ENCODE results near the gene EEF1AKMT4.

EEF1AKMT4 gene

GRCh38 chr3:184291738-184292445, 42.4 kb downstream of the EEF1AKMT4 start:
- DNase-seq (ENCODE audit: low read depth, low spot score): no peak
- no peak overlapping the region for H3K27ac ChIP-seq

DNA sequence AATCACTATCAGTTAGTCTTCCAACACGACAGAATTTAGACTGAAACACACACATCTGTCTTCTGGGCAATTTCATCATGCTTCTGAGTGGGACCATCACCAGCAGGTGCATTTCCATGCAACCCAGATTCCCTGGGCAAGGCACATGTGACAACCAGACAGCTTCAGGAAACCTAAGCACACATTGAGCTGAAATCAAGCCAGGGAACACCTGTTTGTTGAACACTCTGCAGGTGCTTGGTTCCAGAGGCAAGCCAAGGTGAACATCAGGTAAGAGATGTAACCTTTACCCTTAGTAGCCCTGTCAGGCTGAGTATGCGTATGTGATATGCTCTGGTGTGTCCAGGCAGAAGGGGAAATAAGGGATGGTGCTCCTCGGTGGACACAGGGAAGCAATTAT, 46.3 kb downstream of the EEF1AKMT4 start:
- no peak overlapping the region for H3K27ac ChIP-seq

GRCh38 chr3:184296616-184297015, 47.1 kb downstream of the EEF1AKMT4 start:
- H3K27ac ChIP-seq: no peak overlapping the region
- no peak for DNase-seq (ENCODE audit: low read depth, low spot score)

More for the DNA sequence above, 46.3 kb downstream of the EEF1AKMT4 start:
- no peak for DNase-seq (ENCODE audit: low read depth, low spot score)

DNA sequence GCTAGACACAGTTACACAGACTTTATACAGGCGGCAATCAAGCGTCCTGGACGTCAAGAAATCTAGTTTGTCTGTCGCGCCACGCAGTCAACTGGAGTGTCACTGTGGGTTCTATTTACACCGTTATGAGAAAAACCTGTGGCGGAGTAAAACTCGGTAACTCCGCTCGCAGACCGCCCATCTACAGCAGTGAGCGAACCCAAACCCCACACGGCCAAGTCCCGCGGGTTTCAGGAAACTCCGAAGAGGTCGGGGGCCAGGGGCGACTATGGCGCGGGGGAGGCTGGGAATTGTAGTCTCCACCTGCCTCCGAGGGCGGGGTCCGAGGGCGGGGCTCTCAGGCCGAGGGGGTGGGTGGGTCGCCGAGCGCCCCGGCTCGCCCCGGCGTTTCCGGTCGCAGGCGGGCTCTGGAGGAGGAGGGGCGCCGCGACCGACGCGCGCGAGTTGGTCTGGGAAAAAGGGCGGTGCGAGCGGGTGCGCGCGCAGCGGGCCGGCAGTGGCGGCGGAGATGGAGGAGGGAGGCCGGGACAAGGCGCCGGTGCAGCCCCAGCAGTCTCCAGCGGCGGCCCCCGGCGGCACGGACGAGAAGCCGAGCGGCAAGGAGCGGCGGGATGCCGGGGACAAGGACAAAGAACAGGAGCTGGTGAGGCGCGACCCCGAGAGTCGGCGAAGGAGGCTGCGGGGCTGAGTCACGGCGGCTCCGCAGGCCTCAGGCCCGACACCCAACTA, 49.5 kb downstream of the EEF1AKMT4 start, which contains the start of gene PSMD2:
PSMD2 (plus strand) TSS at position 483 of the 729 bp plus-strand sequence; CDS start at position 509, 26 bp downstream.
- DNase-seq (ENCODE audit: low read depth, low spot score): peak; percentile 70
- H3K27ac ChIP-seq: peak within 1 kb of the TSS; percentile 95

GRCh38 chr3:184299488-184300377, 50.3 kb downstream of the EEF1AKMT4 start:
- H3K27ac ChIP-seq: peak overlapping the region; percentile 95
- no peak for DNase-seq (ENCODE audit: low read depth, low spot score)

DNA sequence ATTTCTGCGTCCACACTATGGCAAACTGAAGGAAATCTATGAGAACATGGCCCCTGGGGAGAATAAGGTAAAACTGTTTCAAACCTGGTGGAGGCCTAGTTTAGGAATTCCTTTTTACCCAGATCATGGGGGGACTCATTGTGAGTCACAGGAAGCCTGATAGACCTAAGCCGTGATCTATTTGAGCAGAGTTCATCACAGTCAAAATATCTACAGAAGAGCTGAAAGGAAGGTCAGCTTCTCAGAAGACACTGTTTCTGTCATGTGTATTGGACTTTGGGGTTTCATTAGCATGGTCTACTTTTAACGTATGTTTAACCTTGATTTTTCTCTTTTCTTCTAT, 50.9 kb downstream of the EEF1AKMT4 start:
- no peak for DNase-seq (ENCODE audit: low read depth, low spot score)
- H3K27ac ChIP-seq: peak overlapping the region; percentile 95

DNA sequence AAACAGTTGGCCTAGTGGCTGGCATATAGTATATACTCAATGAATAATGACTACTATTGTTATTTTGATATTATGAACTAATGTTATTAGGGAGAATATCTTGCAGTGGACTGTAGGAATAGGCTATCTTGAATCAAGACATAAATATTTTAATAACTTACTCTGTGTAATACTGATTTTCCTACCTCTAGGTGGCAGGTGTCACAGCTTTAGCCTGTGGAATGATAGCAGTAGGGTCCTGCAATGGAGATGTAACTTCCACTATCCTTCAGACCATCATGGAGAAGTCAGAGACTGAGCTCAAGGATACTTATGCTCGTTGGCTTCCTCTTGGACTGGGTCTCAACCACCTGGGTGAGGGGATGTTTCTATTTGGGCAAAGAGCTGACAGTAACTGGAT, 56.1 kb downstream of the EEF1AKMT4 start:
- H3K27ac ChIP-seq: no peak overlapping the region
- no peak for DNase-seq (ENCODE audit: low read depth, low spot score)

GRCh38 chr3:184306341-184306972, 57.0 kb downstream of the EEF1AKMT4 start:
- no peak overlapping the region for H3K27ac ChIP-seq
- DNase-seq (ENCODE audit: low read depth, low spot score): no peak

GRCh38 chr3:184307915-184308314, 58.4 kb downstream of the EEF1AKMT4 start:
- DNase-seq (ENCODE audit: low read depth, low spot score): no peak
- no peak overlapping the region for H3K27ac ChIP-seq

Measured in epithelial cell of prostate (primary cell).